RKO (cell line): ENCODE measurements around the gene CELA3B.
"Not testable (repeated sequence)": the region's sequence is repeated elsewhere in the genome, so short reads cannot be mapped to it uniquely, and the experiment has no call there.

Source experiments
- DNase-seq: peaks from one replicate; pipeline ENCODE4 v3.0.0-alpha.2; 2016; ENCODE audit warnings: low spot score

CELA3B gene

GRCh38 chr1:21975296-21975695, 1.5 kb upstream of the CELA3B start:
- DNase-seq, result not testable (repeated sequence)

- not testable (repeated sequence) for DNase-seq
Measured at GRCh38 chr1:21978209-21978608, 1.4 kb downstream of the CELA3B start.

- not testable (repeated sequence) for DNase-seq
Measured at GRCh38 chr1:21980515-21981220, 3.8 kb downstream of the CELA3B start.

- not testable (repeated sequence) for DNase-seq
Measured at GRCh38 chr1:21981253-21981652, 4.4 kb downstream of the CELA3B start.

- not testable (repeated sequence) for DNase-seq
Measured at GRCh38 chr1:21982122-21982521, 5.3 kb downstream of the CELA3B start.

GRCh38 chr1:21983539-21983938, 6.7 kb downstream of the CELA3B start:
- not testable (repeated sequence) for DNase-seq

GRCh38 chr1:21985893-21986292, 9.1 kb downstream of the CELA3B start:
- not testable (repeated sequence) for DNase-seq

- not testable (repeated sequence) for DNase-seq
Measured at GRCh38 chr1:21986386-21986785, 9.6 kb downstream of the CELA3B start.

- DNase-seq, result not testable (repeated sequence)
Measured at GRCh38 chr1:21989672-21990393, 13.0 kb downstream of the CELA3B start.

GRCh38 chr1:21992186-21992585, 15.4 kb downstream of the CELA3B start:
- DNase-seq, result not testable (repeated sequence)

- DNase-seq, result not testable (repeated sequence)
Measured at GRCh38 chr1:21994716-21995115, 17.9 kb downstream of the CELA3B start.

- not testable (repeated sequence) for DNase-seq
Measured at GRCh38 chr1:21996663-21996970, 19.8 kb downstream of the CELA3B start.

- DNase-seq, result not testable (repeated sequence)
Measured at GRCh38 chr1:21997891-21998623, 21.2 kb downstream of the CELA3B start.

- not testable (repeated sequence) for DNase-seq
Measured at GRCh38 chr1:21998624-21999294, 21.9 kb downstream of the CELA3B start.

GRCh38 chr1:21999645-22000044, 22.8 kb downstream of the CELA3B start:
- not testable (repeated sequence) for DNase-seq

- no peak for DNase-seq
Measured at GRCh38 chr1:22001409-22001808, 24.6 kb downstream of the CELA3B start, which contains the start of gene CELA3A. CELA3A (plus strand) TSS chr1:22001657; CDS start chr1:22001675, 18 bp downstream.

- DNase-seq, result not testable (repeated sequence)
Measured at GRCh38 chr1:22002461-22002860, 25.6 kb downstream of the CELA3B start.

GRCh38 chr1:22002875-22003274, 26.1 kb downstream of the CELA3B start:
- DNase-seq, result not testable (repeated sequence)

GRCh38 chr1:22003959-22004358, 27.1 kb downstream of the CELA3B start:
- not testable (repeated sequence) for DNase-seq

- DNase-seq, result not testable (repeated sequence)
Measured at GRCh38 chr1:22005261-22006149, 28.7 kb downstream of the CELA3B start.

GRCh38 chr1:22006736-22007135, 29.9 kb downstream of the CELA3B start:
- not testable (repeated sequence) for DNase-seq
